ENCODE results near the gene RCN1.
A peak's percentile ranks its signal among the peaks of the same experiment; 100 is the strongest.
"Not testable (repeated sequence)": the region's sequence is repeated elsewhere in the genome, so short reads cannot be mapped to it uniquely, and the experiment has no call there.

The RCN1 gene

DNA sequence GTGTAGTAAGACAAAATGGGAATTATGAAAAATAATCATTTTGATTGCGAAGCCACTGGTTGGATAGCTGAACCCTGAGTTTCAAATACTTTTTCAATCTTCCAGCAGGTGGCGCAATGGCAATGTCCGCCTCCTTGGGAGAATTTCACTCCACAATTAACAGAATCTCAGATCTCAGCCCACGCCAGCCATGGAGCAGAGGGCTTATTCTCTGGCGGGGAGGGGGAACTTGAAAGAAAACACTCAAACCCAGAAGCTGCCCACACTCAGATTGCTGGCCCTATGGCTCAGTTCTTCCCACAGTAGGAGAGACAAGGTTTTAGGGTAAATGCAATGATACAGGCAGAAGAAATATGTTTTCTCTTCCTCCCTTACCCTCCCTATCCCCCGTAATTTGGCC, 38.7 kb upstream of the RCN1 start:
- Histone ChIP-seq H3K9me3 (no peaks in the 10 kb centered on the region), H3K27me3 (no peaks in the 10 kb centered on the region), H3K4me1 (no peaks in the 10 kb centered on the region), H3K36me3 (no peaks in the 10 kb centered on the region), H3K4me3 (ENCODE audit: low read depth, low read length) (no peak overlapping the region)
- TF ChIP-seq, protein P1, sequence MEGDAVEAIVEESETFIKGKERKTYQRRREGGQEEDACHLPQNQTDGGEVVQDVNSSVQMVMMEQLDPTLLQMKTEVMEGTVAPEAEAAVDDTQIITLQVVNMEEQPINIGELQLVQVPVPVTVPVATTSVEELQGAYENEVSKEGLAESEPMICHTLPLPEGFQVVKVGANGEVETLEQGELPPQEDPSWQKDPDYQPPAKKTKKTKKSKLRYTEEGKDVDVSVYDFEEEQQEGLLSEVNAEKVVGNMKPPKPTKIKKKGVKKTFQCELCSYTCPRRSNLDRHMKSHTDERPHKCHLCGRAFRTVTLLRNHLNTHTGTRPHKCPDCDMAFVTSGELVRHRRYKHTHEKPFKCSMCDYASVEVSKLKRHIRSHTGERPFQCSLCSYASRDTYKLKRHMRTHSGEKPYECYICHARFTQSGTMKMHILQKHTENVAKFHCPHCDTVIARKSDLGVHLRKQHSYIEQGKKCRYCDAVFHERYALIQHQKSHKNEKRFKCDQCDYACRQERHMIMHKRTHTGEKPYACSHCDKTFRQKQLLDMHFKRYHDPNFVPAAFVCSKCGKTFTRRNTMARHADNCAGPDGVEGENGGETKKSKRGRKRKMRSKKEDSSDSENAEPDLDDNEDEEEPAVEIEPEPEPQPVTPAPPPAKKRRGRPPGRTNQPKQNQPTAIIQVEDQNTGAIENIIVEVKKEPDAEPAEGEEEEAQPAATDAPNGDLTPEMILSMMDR (IDR thresholded peaks at IDR 0.05; ENCODE audit: low read depth, low read length), result peak; percentile 63
- peak; percentile 37 for DNase-seq

DNA sequence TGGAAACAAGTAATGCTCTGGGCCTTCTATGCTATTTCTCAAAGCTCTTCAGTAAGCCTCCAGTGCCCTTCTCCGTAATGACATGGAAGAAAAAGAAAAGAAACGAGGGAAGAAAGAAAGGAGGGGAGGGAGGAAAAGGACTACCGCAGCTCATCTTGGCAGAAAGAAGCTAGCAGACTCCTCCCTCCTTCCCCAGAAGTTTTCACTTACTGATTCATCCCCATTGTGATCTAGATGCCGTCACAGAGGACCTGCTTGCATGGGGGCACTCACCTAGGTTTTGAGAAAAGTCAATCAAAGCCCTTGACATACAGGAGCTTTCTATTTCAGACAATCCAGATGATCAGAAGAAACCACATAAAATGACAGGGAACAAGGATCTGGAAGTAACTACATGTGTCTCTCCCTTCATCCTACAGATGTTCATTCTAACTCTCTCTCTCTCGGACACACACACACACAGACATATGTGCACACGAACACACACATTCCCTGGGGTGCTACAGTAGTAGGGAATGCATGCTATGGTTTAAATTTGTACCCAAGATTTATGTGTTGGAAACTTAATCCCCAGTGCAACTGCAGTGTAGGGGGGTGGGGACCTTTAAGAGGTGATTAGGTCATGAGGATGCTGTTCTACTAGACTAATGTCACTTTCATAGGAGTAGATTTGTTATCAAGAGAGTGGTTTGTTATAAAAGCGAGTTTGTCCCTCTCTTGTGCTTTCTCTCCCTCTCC, 37.6 kb upstream of the RCN1 start:
- DNase-seq, result no peak
- Histone ChIP-seq H3K27me3 (no peaks in the 10 kb centered on the region), H3K9me3 (no peaks in the 10 kb centered on the region), H3K36me3 (no peaks in the 10 kb centered on the region), H3K4me1 (no peaks in the 10 kb centered on the region), H3K4me3 (ENCODE audit: low read depth, low read length) (no peak overlapping the region)
- TF ChIP-seq, protein P1 (IDR thresholded peaks at IDR 0.05; ENCODE audit: low read depth, low read length), result no peak

DNA sequence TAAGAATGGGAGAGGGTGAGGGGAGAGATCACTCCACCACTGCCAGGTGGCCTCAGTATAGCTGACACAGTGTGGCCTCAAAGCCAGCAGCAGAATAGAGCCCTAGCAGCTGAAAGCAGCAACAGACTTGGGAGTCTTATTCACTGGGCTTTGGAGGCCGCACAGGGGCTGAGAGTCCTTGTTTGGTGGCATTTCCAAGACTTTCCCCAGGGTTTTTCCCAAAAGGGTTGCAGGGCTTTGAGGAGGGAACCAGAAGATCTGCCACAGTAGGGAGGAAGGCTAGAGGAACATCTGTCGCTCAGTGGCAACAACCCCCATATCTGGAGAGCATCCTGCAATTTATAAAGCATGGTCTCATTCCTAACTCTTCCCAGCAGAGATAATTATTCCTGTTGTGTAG, 35.0 kb upstream of the RCN1 start:
- TF ChIP-seq, protein P1 (IDR thresholded peaks at IDR 0.05; ENCODE audit: low read depth, low read length), result no peak
- no peak for DNase-seq
- Histone ChIP-seq H3K36me3 (no peaks in the 10 kb centered on the region), H3K9me3 (no peaks in the 10 kb centered on the region), H3K27me3 (no peaks in the 10 kb centered on the region), H3K4me1 (no peaks in the 10 kb centered on the region), H3K4me3 (ENCODE audit: low read depth, low read length) (no peak overlapping the region)

DNA sequence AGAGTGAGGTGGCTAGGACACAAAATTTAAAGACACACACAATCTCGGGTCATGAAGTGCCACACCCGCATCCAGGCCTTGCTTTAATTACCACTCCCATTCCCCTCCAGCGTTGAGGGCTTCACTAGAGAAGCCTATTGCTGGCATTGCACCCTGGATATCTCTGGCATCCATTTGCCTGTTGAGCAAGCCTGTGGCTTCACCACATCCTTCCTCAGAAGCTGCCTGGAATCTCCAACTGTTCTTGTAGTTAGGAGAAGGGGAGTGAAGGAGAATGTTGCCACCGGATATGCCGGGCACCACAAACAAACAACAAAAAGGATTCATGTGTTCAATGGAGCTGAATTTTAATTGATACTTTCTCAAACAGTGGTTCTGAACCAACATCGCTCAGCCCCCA, 34.4 kb upstream of the RCN1 start:
- H3K4me3 ChIP-seq (ENCODE audit: low read depth, low read length), result no peak overlapping the region
- DNase-seq, result no peak
- TF ChIP-seq, protein P1 (IDR thresholded peaks at IDR 0.05; ENCODE audit: low read depth, low read length), result no peak
- H3K36me3 ChIP-seq, result no peaks in the 10 kb centered on the region
- no peaks in the 10 kb centered on the region for H3K27me3 ChIP-seq
- H3K9me3 ChIP-seq, result no peaks in the 10 kb centered on the region
- no peaks in the 10 kb centered on the region for H3K4me1 ChIP-seq

GRCh38 chr11:32059686-32060462, 31.0 kb upstream of the RCN1 start:
- Histone ChIP-seq H3K4me1 (no peaks in the 10 kb centered on the region), H3K27me3 (no peaks in the 10 kb centered on the region)
- TF ChIP-seq, protein P1 (IDR thresholded peaks at IDR 0.05; ENCODE audit: low read depth, low read length), result no peak

DNA sequence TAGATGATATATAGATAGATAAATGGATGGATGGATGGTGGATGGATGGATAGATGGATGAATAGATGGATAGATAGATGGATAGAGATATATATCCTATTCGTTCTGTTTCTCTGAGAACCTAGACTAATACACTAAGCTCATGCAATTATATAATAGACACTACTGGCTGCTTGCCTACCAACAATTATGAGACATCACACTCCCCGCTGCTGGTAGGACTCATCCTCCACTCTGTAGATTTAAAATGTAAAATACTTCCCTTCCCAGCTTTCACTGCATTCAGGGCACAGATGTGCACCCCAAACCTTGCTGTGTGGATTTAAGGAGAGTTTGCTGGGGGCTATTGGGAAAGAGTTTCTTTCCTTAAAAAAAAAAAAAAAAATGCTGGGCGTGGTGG, 28.3 kb upstream of the RCN1 start:
- no peaks in the 10 kb centered on the region for H3K4me1 ChIP-seq
- H3K9me3 ChIP-seq, result no peaks in the 10 kb centered on the region
- TF ChIP-seq, protein P1 (IDR thresholded peaks at IDR 0.05; ENCODE audit: low read depth, low read length), result no peak
- no peak for DNase-seq
- H3K4me3 ChIP-seq (ENCODE audit: low read depth, low read length), result no peak overlapping the region
- no peaks in the 10 kb centered on the region for H3K27me3 ChIP-seq
- H3K36me3 ChIP-seq, result no peaks in the 10 kb centered on the region

More at GRCh38 chr11:32059686-32060462, 31.0 kb upstream of the RCN1 start:
- no peak overlapping the region for H3K4me3 ChIP-seq (ENCODE audit: low read depth, low read length)
- H3K36me3 ChIP-seq, result no peaks in the 10 kb centered on the region
- DNase-seq, result no peak
- no peaks in the 10 kb centered on the region for H3K9me3 ChIP-seq

GRCh38 chr11:32063031-32063430, 27.8 kb upstream of the RCN1 start:
- not testable (repeated sequence) for H3K27me3 ChIP-seq; H3K4me3 ChIP-seq (ENCODE audit: low read depth, low read length); H3K36me3 ChIP-seq; DNase-seq; H3K9me3 ChIP-seq; H3K4me1 ChIP-seq
